BLaER1 (cell line): ENCODE results near the gene HEPACAM.

Experiments used
- H3K27ac ChIP-seq: shearing (Covaris generic); formaldehyde crosslinking; 2 replicates; pipeline ENCODE4 v1.8.1; 2022
- H3K27me3 ChIP-seq: shearing (Covaris generic); formaldehyde crosslinking; 2 replicates; pipeline ENCODE4 v1.8.1; 2022
- H3K36me3 ChIP-seq: shearing (Covaris generic); formaldehyde crosslinking; 2 replicates; pipeline ENCODE4 v1.8.1; 2022
- H3K4me1 ChIP-seq: shearing (Covaris generic); formaldehyde crosslinking; 2 replicates; pipeline ENCODE4 v1.8.1; 2022
- H3K4me2 ChIP-seq: shearing (Covaris generic); formaldehyde crosslinking; 2 replicates; pipeline ENCODE4 v1.8.1; 2022
- H3K4me3 ChIP-seq: shearing (Covaris generic); formaldehyde crosslinking; 2 replicates; pipeline ENCODE4 v1.8.1; 2022
- H3K9ac ChIP-seq: shearing (Covaris generic); formaldehyde crosslinking; 2 replicates; pipeline ENCODE4 v1.8.1; 2022
- H3K9me3 ChIP-seq: shearing (Covaris generic); formaldehyde crosslinking; 2 replicates; pipeline ENCODE4 v1.8.1; 2022
- H4K20me1 ChIP-seq: shearing (Covaris generic); formaldehyde crosslinking; 2 replicates; pipeline ENCODE4 v1.8.1; 2022
- Cebpa-rat ChIP-seq: shearing (Covaris generic); IDR thresholded peaks from 2 replicates; pipeline ENCODE4 v1.8.1; 2022

HEPACAM gene

DNA sequence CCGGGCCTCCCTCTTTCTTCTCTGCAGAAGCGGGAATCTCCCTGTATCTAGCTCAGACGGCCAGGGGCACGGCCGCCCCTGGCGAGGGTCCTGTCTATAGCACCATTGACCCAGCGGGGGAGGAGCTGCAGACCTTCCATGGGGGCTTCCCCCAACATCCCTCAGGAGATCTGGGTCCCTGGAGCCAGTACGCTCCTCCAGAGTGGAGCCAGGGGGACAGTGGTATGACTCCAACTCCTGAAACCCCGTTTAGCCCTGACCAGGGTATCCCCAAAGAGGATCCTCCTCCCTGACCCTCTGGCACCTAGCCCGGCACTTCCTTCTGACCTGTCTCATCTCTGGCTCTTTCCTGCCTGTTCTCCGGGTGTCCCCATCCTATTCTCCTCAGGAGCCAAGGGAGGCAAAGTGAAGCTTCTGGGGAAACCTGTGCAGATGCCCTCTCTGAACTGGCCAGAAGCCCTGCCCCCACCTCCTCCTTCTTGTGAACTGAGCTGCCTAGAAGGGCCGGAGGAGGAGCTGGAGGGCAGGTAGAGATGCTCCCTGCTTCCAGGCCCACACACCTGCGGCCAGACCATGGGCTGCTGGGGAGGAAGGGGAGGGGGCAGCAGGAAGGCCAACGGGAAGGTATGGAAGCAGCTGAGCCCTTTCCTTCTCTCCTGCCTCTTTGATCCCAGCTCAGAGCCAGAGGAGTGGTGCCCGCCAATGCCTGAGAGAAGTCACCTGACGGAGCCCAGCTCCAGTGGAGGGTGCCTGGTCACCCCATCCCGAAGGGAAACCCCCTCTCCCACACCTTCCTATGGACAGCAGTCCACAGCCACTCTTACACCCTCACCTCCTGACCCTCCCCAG, 57.7 kb downstream of the HEPACAM start:
- Histone ChIP-seq H3K9ac (no peak overlapping the region), H3K9me3 (no peaks in the 10 kb centered on the region), H3K4me1 (peaks cover 61% of the 10 kb centered on the region), H3K4me3 (peak overlapping the region; percentile 68), H3K27ac (no peak overlapping the region), H3K27me3 (peaks cover under 1% of the 10 kb centered on the region; the same call in 1 of the 2 replicates), H3K36me3 (no peaks in the 10 kb centered on the region), H4K20me1 (no peaks in the 10 kb centered on the region), H3K4me2 (peak overlapping the region; percentile 88)
- TF ChIP-seq Cebpa-rat: no peak

DNA sequence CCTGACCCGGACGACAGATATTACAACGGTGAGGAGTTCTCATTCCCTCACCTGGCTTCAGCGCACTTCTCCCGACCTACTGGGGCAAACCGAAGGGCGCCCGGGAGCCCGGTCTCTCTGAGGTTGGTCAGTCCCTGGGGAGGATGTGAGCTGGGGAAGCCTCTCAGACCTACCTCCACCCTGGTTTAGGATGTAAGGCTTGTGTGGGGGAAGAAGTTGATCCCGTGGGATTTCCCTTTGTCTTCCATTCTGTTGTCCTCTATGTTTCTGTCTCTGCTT, 58.3 kb downstream of the HEPACAM start:
- Histone ChIP-seq H3K4me3 (peak overlapping the region; percentile 68), H3K27ac (peak overlapping the region; percentile 83; the same call in 1 of the 2 replicates)

DNA sequence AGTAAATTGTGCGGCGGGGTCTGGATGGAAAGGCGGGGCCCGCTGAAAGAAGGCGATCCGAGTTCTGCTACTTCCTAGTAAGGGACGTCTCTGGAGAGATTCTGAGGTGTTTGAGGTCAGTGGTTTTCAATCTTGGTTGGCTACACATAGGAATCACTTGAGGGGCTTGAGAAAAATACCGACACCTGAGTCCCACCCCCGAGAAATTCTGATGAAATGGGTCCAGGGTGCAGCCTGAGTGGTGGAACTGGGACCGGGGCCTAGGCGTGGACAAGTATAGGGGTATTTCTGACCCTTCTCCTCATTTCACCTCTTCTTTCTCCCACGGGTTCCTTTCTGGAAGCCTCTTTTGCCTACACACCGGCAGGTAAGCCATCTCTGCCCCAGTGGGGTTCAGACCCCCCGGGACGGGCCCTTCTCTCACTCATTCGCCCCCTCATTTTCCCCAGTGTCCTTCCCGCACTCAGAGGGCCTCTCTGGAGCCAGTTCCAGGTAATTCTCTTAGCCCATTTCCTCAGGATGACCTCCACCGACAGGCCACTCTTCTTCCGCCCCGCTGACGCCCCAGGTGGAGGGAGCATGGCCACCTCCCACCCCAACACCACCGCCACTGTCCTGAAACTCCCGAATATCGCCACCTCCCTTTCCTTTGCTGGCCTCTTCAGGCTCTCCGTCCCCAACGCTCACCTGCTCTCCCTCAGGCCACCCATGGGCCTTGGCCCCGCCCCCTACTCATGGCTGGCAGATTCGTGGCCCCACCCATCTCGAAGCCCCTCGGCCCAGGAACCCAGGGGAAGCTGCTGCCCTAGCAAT, 58.8 kb downstream of the HEPACAM start:
- Histone ChIP-seq H3K27me3 (peaks cover 4% of the 10 kb centered on the region; the same call in 1 of the 2 replicates), H3K4me3 (peak overlapping the region; percentile 68), H3K27ac (peak overlapping the region; percentile 83), H3K4me1 (peaks cover 50% of the 10 kb centered on the region), H3K9ac (peak overlapping the region; percentile 78), H4K20me1 (no peaks in the 10 kb centered on the region), H3K9me3 (no peaks in the 10 kb centered on the region), H3K36me3 (no peaks in the 10 kb centered on the region), H3K4me2 (peak overlapping the region; percentile 88)
- TF ChIP-seq Cebpa-rat: no peak

More for the DNA sequence above, 58.3 kb downstream of the HEPACAM start:
- TF ChIP-seq Cebpa-rat: no peak
- peaks cover 56% of the 10 kb centered on the region for H3K4me1 ChIP-seq
- no peaks in the 10 kb centered on the region for H4K20me1 ChIP-seq
- H3K9me3 ChIP-seq: no peaks in the 10 kb centered on the region
- peak overlapping the region; percentile 88 for H3K4me2 ChIP-seq
- H3K9ac ChIP-seq: 0 out of 2 replicates have a peak overlapping the region, but pooled peaks have one; percentile 78
- H3K36me3 ChIP-seq: no peaks in the 10 kb centered on the region
- H3K27me3 ChIP-seq: peaks cover 4% of the 10 kb centered on the region; the same call in 1 of the 2 replicates

DNA sequence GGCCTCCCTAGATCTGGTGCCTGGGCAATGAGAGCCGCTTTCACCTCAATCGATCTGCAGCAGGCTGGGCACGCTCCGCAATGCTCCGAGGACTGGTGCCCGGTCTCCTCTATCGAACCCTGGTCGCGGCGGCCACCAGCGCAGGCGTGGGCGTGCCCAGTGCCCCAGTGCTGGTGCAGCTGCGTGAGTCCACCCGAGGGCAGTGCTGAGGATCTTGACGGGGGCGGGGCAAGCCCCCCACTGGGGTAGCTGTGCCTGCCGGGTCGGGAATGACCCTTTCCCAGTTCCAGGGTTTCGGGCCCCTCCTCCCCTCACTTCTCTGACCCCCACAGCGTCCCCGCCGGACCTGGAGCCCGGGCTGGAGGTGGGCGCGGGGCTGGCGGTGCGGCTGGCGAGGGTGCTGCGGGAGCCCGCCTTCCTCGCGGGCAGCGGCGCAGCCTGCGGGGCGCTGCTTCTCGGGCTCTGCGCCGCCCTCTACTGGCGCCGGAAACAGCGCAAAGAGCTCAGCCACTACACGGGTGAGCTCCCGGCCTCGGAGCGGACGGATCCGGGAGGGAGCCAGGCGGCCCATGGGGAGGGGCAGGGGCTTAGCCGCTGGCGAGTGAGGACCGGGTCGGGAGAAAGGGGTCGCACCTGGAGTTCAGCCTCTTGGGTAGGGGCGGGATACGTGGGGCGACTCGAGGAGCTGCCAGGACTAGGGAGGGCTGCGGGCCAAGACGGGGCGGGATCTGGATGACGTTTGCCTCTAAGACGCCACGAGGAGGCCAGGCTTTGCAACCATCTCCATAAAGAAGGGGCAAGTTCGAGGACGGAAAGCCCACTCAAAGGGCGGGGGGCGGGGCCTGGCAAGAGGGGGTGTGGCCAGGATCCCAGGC, 59.7 kb downstream of the HEPACAM start:
- Histone ChIP-seq H3K9ac (peak overlapping the region; percentile 78), H3K4me3 (peak overlapping the region; percentile 68), H3K27me3 (peaks cover 5% of the 10 kb centered on the region; the same call in 1 of the 2 replicates), H4K20me1 (no peaks in the 10 kb centered on the region), H3K4me1 (peaks cover 46% of the 10 kb centered on the region), H3K9me3 (no peaks in the 10 kb centered on the region), H3K36me3 (no peaks in the 10 kb centered on the region), H3K4me2 (peak overlapping the region; percentile 88), H3K27ac (peak overlapping the region; percentile 83)
- TF ChIP-seq Cebpa-rat: no peak

DNA sequence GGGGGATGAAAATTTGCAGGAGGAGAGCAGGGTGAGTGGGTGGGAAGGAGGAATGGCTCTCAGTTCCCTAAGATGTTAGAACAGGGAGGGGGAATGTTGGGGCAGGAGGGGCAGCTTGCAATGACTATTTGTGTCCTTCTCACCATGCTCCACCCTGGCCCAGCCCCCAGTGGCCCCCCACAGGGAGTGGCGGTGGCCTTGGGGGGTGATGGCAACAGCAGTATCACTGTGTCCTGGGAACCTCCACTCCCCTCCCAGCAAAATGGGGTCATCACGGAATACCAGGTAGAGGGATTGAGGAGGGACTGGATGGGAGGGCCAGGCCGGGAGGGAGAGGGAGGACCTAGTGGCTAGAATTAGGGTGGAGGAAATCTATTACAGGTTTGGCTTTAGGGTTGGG, 60.4 kb downstream of the HEPACAM start:
- Histone ChIP-seq H3K27ac (no peak overlapping the region), H3K9ac (no peak overlapping the region), H3K4me3 (0 out of 2 replicates have a peak overlapping the region, but pooled peaks have one; percentile 68), H3K9me3 (no peaks in the 10 kb centered on the region), H3K36me3 (no peaks in the 10 kb centered on the region), H3K4me1 (peaks cover 42% of the 10 kb centered on the region), H3K27me3 (peaks cover 13% of the 10 kb centered on the region), H3K4me2 (peak overlapping the region; percentile 88), H4K20me1 (no peaks in the 10 kb centered on the region)
- TF ChIP-seq Cebpa-rat: no peak

DNA sequence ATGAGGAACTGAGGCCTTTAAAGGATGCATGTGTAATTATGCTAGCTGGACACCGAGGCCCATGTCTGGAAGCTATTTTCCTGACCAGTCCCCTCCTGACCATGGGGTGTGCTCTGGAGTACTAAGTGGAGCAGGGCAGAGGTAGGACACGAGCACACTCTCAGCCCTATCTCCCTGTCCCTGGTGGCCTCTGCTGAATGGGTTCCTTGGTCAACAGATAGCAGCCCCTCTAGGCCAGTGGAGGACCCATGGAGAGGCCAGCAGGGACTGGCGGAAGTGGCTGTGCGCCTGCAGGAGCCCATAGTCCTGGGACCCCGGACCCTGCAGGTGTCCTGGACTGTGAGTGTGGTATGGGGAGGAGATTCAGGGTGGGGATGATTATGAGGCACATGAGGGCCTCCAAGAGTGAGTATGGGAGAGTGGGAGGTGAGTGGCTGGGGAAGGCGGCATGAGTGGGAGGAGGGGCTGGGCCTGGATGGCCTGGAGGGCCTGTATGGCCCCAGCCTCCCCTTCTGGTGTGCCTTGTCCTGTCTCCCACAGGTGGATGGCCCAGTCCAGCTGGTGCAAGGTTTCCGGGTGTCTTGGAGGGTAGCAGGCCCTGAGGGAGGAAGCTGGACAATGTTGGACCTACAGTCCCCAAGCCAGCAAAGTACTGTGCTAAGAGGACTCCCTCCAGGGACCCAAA, 61.1 kb downstream of the HEPACAM start:
- Histone ChIP-seq H3K9ac (no peak overlapping the region), H3K4me2 (no peak overlapping the region), H3K4me1 (peaks cover 35% of the 10 kb centered on the region), H3K27ac (no peak overlapping the region), H3K36me3 (no peaks in the 10 kb centered on the region), H3K9me3 (no peaks in the 10 kb centered on the region), H3K27me3 (peaks cover 20% of the 10 kb centered on the region), H3K4me3 (no peak overlapping the region), H4K20me1 (no peaks in the 10 kb centered on the region)
- no peak for TF ChIP-seq Cebpa-rat

DNA sequence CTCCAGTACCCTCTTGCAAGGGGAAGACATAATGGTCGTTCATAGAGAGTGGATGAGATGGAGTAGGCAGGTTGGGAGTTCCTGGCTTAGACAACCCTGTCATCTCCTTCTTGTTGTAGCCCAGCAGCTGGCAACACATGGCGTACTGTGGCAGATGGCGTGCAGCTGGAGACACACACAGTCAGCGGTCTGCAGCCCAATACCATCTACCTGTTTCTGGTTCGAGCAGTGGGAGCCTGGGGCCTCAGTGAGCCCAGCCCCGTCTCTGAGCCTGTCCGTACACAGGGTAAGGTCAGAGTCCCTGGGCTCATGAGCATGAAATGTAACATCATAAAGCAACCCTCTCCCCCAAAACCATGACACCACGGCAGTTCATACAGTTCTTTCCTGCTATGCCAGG, 61.9 kb downstream of the HEPACAM start:
- Histone ChIP-seq H3K27ac (no peak overlapping the region), H3K4me3 (no peak overlapping the region), H3K9ac (no peak overlapping the region), H3K36me3 (no peaks in the 10 kb centered on the region), H3K4me1 (peaks cover 28% of the 10 kb centered on the region), H3K27me3 (peaks cover 27% of the 10 kb centered on the region), H3K4me2 (no peak overlapping the region), H3K9me3 (no peaks in the 10 kb centered on the region), H4K20me1 (no peaks in the 10 kb centered on the region)
- no peak for TF ChIP-seq Cebpa-rat

DNA sequence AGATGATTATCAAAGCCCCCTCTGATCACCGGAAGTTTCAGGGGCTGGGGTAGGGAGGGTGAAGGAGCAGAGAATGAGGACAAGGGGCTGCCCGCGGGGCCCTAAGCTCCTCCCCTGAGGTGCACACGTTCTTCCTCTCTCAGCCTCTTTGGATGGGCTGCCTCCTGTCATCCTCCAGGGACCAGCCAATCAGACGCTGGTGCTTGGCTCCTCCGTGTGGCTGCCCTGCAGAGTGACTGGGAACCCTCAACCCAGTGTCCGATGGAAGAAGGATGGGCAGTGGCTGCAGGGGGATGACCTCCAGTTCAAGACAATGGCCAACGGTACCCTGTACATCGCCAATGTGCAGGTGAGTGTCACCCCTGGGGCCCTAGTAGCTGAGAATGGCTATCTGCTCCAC, 63.1 kb downstream of the HEPACAM start:
- Histone ChIP-seq H3K27me3 (peaks cover 40% of the 10 kb centered on the region), H3K4me1 (peaks cover 18% of the 10 kb centered on the region), H3K27ac (no peak overlapping the region), H3K36me3 (no peaks in the 10 kb centered on the region), H3K4me2 (peak overlapping the region; percentile 32; the same call in 1 of the 2 replicates), H3K9me3 (no peaks in the 10 kb centered on the region), H3K9ac (no peak overlapping the region), H3K4me3 (no peak overlapping the region), H4K20me1 (no peaks in the 10 kb centered on the region)
- no peak for TF ChIP-seq Cebpa-rat

DNA sequence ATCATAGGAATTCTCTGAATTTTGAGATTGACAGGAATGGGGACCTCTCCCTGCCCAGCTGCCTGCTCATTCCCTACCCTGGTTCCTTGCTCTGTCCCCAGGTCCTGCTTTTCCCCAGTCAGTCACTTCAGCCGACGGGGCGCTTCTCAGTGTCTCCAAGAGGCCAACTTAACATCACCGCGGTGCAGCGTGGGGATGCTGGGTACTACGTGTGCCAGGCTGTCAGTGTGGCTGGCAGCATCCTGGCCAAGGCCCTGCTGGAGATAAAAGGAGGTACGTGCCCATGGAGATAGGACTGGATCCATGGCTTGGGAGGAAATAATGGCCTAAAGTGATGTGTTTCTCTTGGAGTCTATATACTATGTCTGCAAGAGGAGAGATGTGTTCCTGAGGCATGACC, 63.6 kb downstream of the HEPACAM start:
- no peak overlapping the region for H3K4me2 ChIP-seq
- no peaks in the 10 kb centered on the region for H3K9me3 ChIP-seq
- no peak overlapping the region for H3K27ac ChIP-seq
- TF ChIP-seq Cebpa-rat: no peak
- H3K36me3 ChIP-seq: no peaks in the 10 kb centered on the region
- H3K9ac ChIP-seq: no peak overlapping the region
- no peaks in the 10 kb centered on the region; the same call in 1 of the 2 replicates for H4K20me1 ChIP-seq
- peaks cover 44% of the 10 kb centered on the region for H3K27me3 ChIP-seq
- H3K4me3 ChIP-seq: no peak overlapping the region
- peaks cover 14% of the 10 kb centered on the region for H3K4me1 ChIP-seq
